ENCODE data around the gene CEP85L. TPM values are rescaled to one million over a fixed set of nuclear protein-coding genes. Genes with fewer than 3 reads are reported as not detected.

CEP85L gene
- total RNA-seq, 1 donor from 2014 or later, result 3.3 TPM

DNA sequence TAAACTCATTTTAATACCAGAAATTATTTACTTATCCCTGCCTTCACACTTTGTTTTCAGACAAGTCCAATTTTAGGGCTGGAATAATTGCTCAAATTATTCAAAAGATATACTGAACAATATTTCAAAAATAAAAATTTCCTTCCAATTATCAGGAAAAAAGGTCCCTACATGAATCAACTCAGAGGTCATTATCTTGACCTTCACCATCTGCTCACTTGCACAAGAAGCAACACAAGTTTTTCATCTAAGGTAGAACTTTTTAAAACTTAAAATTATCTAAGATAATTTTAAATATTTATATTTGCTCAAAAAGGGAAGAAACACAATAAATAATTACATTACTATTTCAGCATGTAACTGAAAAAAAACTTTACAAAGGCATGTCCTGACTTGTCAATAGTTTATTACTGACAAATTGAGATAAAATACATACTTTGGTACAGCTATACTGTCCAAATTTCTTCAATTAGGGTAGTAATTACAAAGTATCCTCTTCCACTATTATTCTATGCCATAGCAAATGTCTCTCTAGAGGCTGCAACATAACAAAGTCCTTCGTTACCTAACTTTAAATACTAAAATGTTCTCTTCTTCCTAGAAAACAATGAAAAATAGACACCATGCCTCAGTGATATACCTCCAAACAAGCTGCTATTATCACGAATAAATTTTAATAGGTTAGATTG lies 2.4 kb downstream of the CEP85L start:
- TF ChIP-seq CTCF (IDR thresholded peaks at IDR 0.05; ENCODE audit: insufficient read depth, low read length, poor library complexity, severe bottlenecking), result no peak
- no peaks in the 10 kb centered on the region for H3K27me3 ChIP-seq (ENCODE audit: control insufficient read depth, insufficient read depth, low read length)
- no peak for DNase-seq (ENCODE audit: low read depth)
- H3K36me3 ChIP-seq (ENCODE audit: control insufficient read depth, insufficient read depth, low read length), result no peaks in the 10 kb centered on the region
- no peak overlapping the region for H3K4me3 ChIP-seq (ENCODE audit: low read depth, low read length)

GRCh38 chr6:118646977-118647376 lies 4.4 kb downstream of the CEP85L start:
- no peak for DNase-seq (ENCODE audit: low read depth)
- TF ChIP-seq CTCF (IDR thresholded peaks at IDR 0.05; ENCODE audit: insufficient read depth, low read length, poor library complexity, severe bottlenecking), result no peak
- Histone ChIP-seq H3K27me3 (ENCODE audit: control insufficient read depth, insufficient read depth, low read length) (no peaks in the 10 kb centered on the region), H3K36me3 (ENCODE audit: control insufficient read depth, insufficient read depth, low read length) (no peaks in the 10 kb centered on the region), H3K4me3 (ENCODE audit: low read depth, low read length) (no peak overlapping the region)

DNA sequence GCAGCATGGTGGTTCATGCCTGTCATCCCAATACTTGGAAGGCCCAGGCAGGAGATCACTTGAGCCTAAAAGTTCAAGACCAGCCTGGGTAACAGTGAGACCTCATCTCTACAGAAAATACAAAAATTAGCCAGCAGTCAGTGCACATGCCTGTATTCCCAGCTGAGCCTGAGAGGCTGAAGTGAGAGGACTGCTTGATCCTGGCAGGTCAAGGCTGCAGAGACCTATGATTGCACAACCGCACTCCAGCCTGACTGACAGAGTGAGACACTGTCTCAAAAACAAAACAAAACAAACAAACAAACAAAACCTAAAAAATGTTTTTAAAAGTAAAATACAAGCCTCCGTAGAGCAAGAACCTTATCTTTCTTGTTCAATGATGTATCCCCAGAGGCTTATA lies 6.0 kb downstream of the CEP85L start:
- DNase-seq (ENCODE audit: low read depth), result no peak
- no peak overlapping the region for H3K4me3 ChIP-seq (ENCODE audit: low read depth, low read length)
- H3K36me3 ChIP-seq (ENCODE audit: control insufficient read depth, insufficient read depth, low read length), result no peaks in the 10 kb centered on the region
- H3K27me3 ChIP-seq (ENCODE audit: control insufficient read depth, insufficient read depth, low read length), result no peaks in the 10 kb centered on the region
- TF ChIP-seq CTCF (IDR thresholded peaks at IDR 0.05; ENCODE audit: insufficient read depth, low read length, poor library complexity, severe bottlenecking), result no peak

DNA sequence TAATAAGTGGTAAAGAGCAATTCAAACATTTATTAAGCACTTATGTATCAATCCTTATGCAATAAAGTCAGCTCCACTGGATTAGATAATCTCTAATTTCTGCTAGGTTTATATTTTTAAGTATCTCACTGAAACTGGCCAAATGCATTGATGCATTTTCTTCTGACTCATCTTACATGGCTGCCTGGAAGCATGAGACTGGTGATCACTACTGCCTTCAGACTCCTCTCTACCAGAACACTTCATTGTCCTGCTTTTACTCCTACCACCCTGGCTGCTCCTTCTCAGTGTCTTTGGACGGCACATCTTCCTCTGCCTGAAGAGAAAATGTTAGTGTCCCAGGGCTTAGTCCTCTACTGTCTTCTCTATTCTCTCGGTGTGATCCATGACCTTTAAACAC lies 7.4 kb downstream of the CEP85L start:
- H3K27me3 ChIP-seq (ENCODE audit: control insufficient read depth, insufficient read depth, low read length), result no peaks in the 10 kb centered on the region
- no peaks in the 10 kb centered on the region for H3K36me3 ChIP-seq (ENCODE audit: control insufficient read depth, insufficient read depth, low read length)
- H3K4me3 ChIP-seq (ENCODE audit: low read depth, low read length), result no peak overlapping the region
- no peak for DNase-seq (ENCODE audit: low read depth)
- no peak for TF ChIP-seq CTCF (IDR thresholded peaks at IDR 0.05; ENCODE audit: insufficient read depth, low read length, poor library complexity, severe bottlenecking)

DNA sequence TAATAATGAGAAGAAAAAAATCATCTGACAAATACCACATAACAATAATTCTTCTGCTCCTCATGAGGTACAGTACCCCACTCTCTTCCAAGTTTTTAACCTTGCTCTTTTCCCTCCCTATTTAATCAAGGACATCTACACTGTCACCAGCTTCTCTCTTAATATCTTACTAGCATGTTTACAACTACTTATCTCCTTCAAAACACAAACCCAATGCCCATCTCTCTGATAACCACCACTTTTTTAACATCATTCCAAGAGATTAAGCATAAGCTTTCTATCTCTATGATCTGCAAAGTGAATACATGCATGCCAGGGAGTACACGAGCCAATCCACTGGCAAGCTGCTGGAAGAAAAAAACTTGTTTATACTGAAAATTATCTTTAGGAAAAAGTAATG lies 10.3 kb downstream of the CEP85L start:
- no peak for TF ChIP-seq CTCF (IDR thresholded peaks at IDR 0.05; ENCODE audit: insufficient read depth, low read length, poor library complexity, severe bottlenecking)
- Histone ChIP-seq H3K27me3 (ENCODE audit: control insufficient read depth, insufficient read depth, low read length) (no peaks in the 10 kb centered on the region), H3K4me3 (ENCODE audit: low read depth, low read length) (no peak overlapping the region), H3K36me3 (ENCODE audit: control insufficient read depth, insufficient read depth, low read length) (no peaks in the 10 kb centered on the region)
- no peak for DNase-seq (ENCODE audit: low read depth)

Measured in kidney epithelial cell (primary cell).